HG02884 (cell line): ENCODE results near the gene SLC9A3.

Experiments used
- ATAC-seq: cut with Tn5 transposase; IDR thresholded peaks from one replicate; pipeline ENCODE4 v1.9.1; 2021; ENCODE audit warnings: mild to moderate bottlenecking, moderate library complexity; ENCODE audit not compliant: unreplicated experiment

The SLC9A3 gene

GRCh38 chr5:421287-421880, 102.9 kb downstream of the SLC9A3 start:
- ATAC-seq = no peak

- ATAC-seq = no peak
Observed at GRCh38 chr5:420632-421286, 103.5 kb downstream of the SLC9A3 start.
